GM23338 (cell line): ENCODE data around the gene PDCD1. TPM values are rescaled to one million over a fixed set of nuclear protein-coding genes. Genes with fewer than 3 reads are reported as not detected.

Source experiments
- ATAC-seq: fragments of 200-7000 bp; cut with Tn5 transposase; 3 replicates; pipeline ENCODE4 v1.9.1; 2020
- DNase-seq: peaks from one replicate; pipeline ENCODE4 v3.0.0-alpha.2; 2015; ENCODE audit warnings: low spot score
- H2AFZ ChIP-seq: fragments of 200-600 bp; sonication (generic); 2 replicates; pipeline ENCODE4 v1.8.0; 2016; ENCODE audit warnings: antibody characterized with exemption, mild to moderate bottlenecking, moderate library complexity
- H3F3A ChIP-seq: fragments of 200-600 bp; sonication (generic); replicated peaks from 2 replicates; pipeline ENCODE4 v1.8.0; 2017; ENCODE audit warnings: antibody characterized with exemption, mixed run types, low read depth
- H3K27ac ChIP-seq: fragments of 200-600 bp; sonication (generic); 2 replicates; pipeline ENCODE4 v1.6.1; 2016; ENCODE audit warnings: low read depth
- H3K27me3 ChIP-seq: fragments of 200-600 bp; sonication (generic); 2 replicates; pipeline ENCODE4 v1.8.0; 2016; ENCODE audit warnings: mild to moderate bottlenecking, mixed run types, moderate library complexity; ENCODE audit not compliant: insufficient read depth
- H3K36me3 ChIP-seq: fragments of 200-600 bp; sonication (generic); 2 replicates; pipeline ENCODE4 v1.8.0; 2016; ENCODE audit warnings: mild to moderate bottlenecking; ENCODE audit not compliant: insufficient read depth
- H3K4me1 ChIP-seq: fragments of 200-600 bp; sonication (generic); 2 replicates; pipeline ENCODE4 v1.8.0; 2016; ENCODE audit warnings: mild to moderate bottlenecking, moderate library complexity; ENCODE audit not compliant: insufficient read depth
- H3K4me2 ChIP-seq: fragments of 200-600 bp; sonication (generic); 2 replicates; pipeline ENCODE4 v1.7.1; 2017; ENCODE audit warnings: mixed run types
- H3K4me3 ChIP-seq: fragments of 200-600 bp; sonication (generic); 2 replicates; pipeline ENCODE4 v1.6.1; 2016; ENCODE audit warnings: mixed run types
- H3K79me2 ChIP-seq: fragments of 200-600 bp; sonication (generic); replicated peaks from 2 replicates; pipeline ENCODE4 v1.8.0; 2017; ENCODE audit warnings: mild to moderate bottlenecking; ENCODE audit not compliant: insufficient read depth
- H3K9me2 ChIP-seq: fragments of 200-600 bp; sonication (generic); 2 replicates; pipeline ENCODE4 v1.8.0; 2017; ENCODE audit not compliant: insufficient read depth
- H4K20me1 ChIP-seq: fragments of 200-600 bp; sonication (generic); replicated peaks from 2 replicates; pipeline ENCODE4 v1.8.0; 2017; ENCODE audit warnings: mild to moderate bottlenecking; ENCODE audit not compliant: insufficient read depth
- H3K27ac Mint-ChIP-seq: 2 replicates; pipeline ENCODE4 v1.8.0; 2020; ENCODE audit warnings: inconsistent platforms, mild to moderate bottlenecking, moderate library complexity, mixed read lengths
- H3K27me3 Mint-ChIP-seq: 3 replicates; pipeline ENCODE4 v1.8.0; 2022; ENCODE audit warnings: low read depth, mild to moderate bottlenecking, moderate library complexity, mixed read lengths, inconsistent platforms; ENCODE audit not compliant: insufficient read depth, poor library complexity
- H3K36me3 Mint-ChIP-seq: 3 replicates; pipeline ENCODE4 v1.8.0; 2021; ENCODE audit warnings: low read depth, mild to moderate bottlenecking, inconsistent platforms, moderate library complexity, mixed read lengths
- H3K4me1 Mint-ChIP-seq: 3 replicates; pipeline ENCODE4 v1.8.0; 2020; ENCODE audit warnings: mild to moderate bottlenecking, inconsistent platforms, mixed read lengths
- H3K4me3 Mint-ChIP-seq: 3 replicates; pipeline ENCODE4 v1.8.0; 2021; ENCODE audit warnings: moderate library complexity, mild to moderate bottlenecking, inconsistent platforms, mixed read lengths
- H3K9me3 Mint-ChIP-seq: 3 replicates; pipeline ENCODE4 v1.8.0; 2020; ENCODE audit warnings: moderate library complexity, mild to moderate bottlenecking, inconsistent platforms, mixed read lengths
- CREB1 ChIP-seq: fragments of 250-450 bp; sonication (Bioruptor Pico); IDR thresholded peaks from 2 replicates; pipeline ENCODE4 v1.5.0; 2020; ENCODE audit warnings: low read depth, mild to moderate bottlenecking, moderate library complexity
- EZH2 ChIP-seq: fragments of 200-600 bp; sonication (generic); IDR thresholded peaks from one replicate; pipeline ENCODE4 v1.8.0; 2017; ENCODE audit warnings: antibody characterized with exemption, mild to moderate bottlenecking, low read depth; ENCODE audit not compliant: unreplicated experiment
- EZH2phosphoT487 ChIP-seq: fragments of 200-600 bp; sonication (generic); IDR thresholded peaks from one replicate; pipeline ENCODE4 v1.8.1; 2018; ENCODE audit warnings: antibody characterized with exemption; ENCODE audit not compliant: unreplicated experiment
- JUNB ChIP-seq: IDR thresholded peaks from one replicate; pipeline ENCODE4 v1.6.1; 2016; ENCODE audit warnings: antibody characterized with exemption; ENCODE audit not compliant: unreplicated experiment
- NANOG ChIP-seq: IDR thresholded peaks from 2 replicates; pipeline ENCODE4 v1.6.1; 2016; ENCODE audit warnings: antibody characterized with exemption, borderline replicate concordance
- POLR2AphosphoS5 ChIP-seq: IDR thresholded peaks from 2 replicates; pipeline ENCODE4 v1.6.1; 2016; ENCODE audit warnings: antibody characterized with exemption, low read depth
- STAT1 ChIP-seq: IDR thresholded peaks from one replicate; pipeline ENCODE4 v1.6.1; 2016; ENCODE audit warnings: antibody characterized with exemption; ENCODE audit not compliant: unreplicated experiment
- ZNF114 ChIP-seq: fragments of 250-450 bp; sonication (Bioruptor Pico); IDR thresholded peaks from 2 replicates; pipeline ENCODE4 v1.5.0; 2020; ENCODE audit warnings: mild to moderate bottlenecking, moderate library complexity
- ZNF331 ChIP-seq: fragments of 250-450 bp; sonication (Bioruptor Pico); IDR thresholded peaks from 2 replicates; pipeline ENCODE4 v1.5.0; 2020; ENCODE audit warnings: low read depth, mild to moderate bottlenecking, moderate library complexity
- polyA plus RNA-seq: library from polyadenylated mRNA; unstranded; fragments of >200 nt; fragmentation: Nextera tagmentation; extraction: Ambion mirVana; gene quantifications from 2 replicates; pipeline ENCODE4 v1.2.1, GENCODE V29; 2016
- total RNA-seq: library from RNA; depleted of rRNA; stranded (reverse); fragments of >200 nt; shearing (Covaris generic); gene quantifications from 2 replicates; pipeline ENCODE4 v1.2.3, GENCODE V29; 2014
- TF ChIP-seq, protein P1 (sequence below): IDR thresholded peaks from 2 replicates; pipeline ENCODE4 v1.6.1; 2016; ENCODE audit warnings: antibody characterized with exemption
- TF ChIP-seq, protein P2 (sequence below): IDR thresholded peaks from one replicate; pipeline ENCODE4 v1.6.1; 2018; ENCODE audit warnings: antibody characterized with exemption; ENCODE audit not compliant: unreplicated experiment
- TF ChIP-seq, protein P3 (sequence below): fragments of 250-450 bp; sonication (Bioruptor Pico); IDR thresholded peaks from 2 replicates; pipeline ENCODE4 v1.5.0; 2020; ENCODE audit warnings: mild to moderate bottlenecking, moderate library complexity
- TF ChIP-seq, protein P4 (sequence below), 2 experiments: fragments of 200-600 bp in 1 of 2; sonication (generic) in 1 of 2; conservative IDR thresholded peaks; 2 replicates each; pipeline versions ENCODE4 v1.5.1 to v1.6.1; 2016 to 2017; ENCODE audit warnings: antibody characterized with exemption in 2 of 2, low read depth in 2 of 2, mild to moderate bottlenecking in 2 of 2, moderate library complexity in 1 of 2

Gene PDCD1
- total and polyA plus RNA-seq, 2 experiments from 2014 or later, result 0.34 to 0.38 TPM

DNA sequence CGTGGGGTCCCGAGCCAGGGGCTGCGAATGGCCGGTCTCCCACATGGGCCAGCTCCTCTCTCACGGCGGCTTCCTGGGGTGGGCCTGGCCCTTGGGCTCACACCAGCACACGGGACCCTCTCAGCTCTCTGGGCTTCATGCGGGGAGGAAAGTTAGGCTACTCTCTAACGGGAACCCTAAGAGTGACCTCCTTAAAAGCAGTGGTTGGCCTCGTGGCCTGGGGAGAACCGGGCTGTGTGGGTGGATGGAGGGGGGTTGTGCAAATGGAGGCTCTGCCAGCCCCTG is 36.7 kb upstream of the PDCD1 start:
- H3K4me3 ChIP-seq, result no peak overlapping the region
- TF ChIP-seq, protein P1, sequence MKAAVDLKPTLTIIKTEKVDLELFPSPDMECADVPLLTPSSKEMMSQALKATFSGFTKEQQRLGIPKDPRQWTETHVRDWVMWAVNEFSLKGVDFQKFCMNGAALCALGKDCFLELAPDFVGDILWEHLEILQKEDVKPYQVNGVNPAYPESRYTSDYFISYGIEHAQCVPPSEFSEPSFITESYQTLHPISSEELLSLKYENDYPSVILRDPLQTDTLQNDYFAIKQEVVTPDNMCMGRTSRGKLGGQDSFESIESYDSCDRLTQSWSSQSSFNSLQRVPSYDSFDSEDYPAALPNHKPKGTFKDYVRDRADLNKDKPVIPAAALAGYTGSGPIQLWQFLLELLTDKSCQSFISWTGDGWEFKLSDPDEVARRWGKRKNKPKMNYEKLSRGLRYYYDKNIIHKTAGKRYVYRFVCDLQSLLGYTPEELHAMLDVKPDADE, result no peak
- TF ChIP-seq, protein P2, sequence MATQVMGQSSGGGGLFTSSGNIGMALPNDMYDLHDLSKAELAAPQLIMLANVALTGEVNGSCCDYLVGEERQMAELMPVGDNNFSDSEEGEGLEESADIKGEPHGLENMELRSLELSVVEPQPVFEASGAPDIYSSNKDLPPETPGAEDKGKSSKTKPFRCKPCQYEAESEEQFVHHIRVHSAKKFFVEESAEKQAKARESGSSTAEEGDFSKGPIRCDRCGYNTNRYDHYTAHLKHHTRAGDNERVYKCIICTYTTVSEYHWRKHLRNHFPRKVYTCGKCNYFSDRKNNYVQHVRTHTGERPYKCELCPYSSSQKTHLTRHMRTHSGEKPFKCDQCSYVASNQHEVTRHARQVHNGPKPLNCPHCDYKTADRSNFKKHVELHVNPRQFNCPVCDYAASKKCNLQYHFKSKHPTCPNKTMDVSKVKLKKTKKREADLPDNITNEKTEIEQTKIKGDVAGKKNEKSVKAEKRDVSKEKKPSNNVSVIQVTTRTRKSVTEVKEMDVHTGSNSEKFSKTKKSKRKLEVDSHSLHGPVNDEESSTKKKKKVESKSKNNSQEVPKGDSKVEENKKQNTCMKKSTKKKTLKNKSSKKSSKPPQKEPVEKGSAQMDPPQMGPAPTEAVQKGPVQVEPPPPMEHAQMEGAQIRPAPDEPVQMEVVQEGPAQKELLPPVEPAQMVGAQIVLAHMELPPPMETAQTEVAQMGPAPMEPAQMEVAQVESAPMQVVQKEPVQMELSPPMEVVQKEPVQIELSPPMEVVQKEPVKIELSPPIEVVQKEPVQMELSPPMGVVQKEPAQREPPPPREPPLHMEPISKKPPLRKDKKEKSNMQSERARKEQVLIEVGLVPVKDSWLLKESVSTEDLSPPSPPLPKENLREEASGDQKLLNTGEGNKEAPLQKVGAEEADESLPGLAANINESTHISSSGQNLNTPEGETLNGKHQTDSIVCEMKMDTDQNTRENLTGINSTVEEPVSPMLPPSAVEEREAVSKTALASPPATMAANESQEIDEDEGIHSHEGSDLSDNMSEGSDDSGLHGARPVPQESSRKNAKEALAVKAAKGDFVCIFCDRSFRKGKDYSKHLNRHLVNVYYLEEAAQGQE, result no peak
- no peak for TF ChIP-seq ZNF114 (CRISPR knock-in tag)
- TF ChIP-seq ZNF331 (CRISPR knock-in tag), result no peak
- TF ChIP-seq STAT1, result no peak
- TF ChIP-seq, protein P3, sequence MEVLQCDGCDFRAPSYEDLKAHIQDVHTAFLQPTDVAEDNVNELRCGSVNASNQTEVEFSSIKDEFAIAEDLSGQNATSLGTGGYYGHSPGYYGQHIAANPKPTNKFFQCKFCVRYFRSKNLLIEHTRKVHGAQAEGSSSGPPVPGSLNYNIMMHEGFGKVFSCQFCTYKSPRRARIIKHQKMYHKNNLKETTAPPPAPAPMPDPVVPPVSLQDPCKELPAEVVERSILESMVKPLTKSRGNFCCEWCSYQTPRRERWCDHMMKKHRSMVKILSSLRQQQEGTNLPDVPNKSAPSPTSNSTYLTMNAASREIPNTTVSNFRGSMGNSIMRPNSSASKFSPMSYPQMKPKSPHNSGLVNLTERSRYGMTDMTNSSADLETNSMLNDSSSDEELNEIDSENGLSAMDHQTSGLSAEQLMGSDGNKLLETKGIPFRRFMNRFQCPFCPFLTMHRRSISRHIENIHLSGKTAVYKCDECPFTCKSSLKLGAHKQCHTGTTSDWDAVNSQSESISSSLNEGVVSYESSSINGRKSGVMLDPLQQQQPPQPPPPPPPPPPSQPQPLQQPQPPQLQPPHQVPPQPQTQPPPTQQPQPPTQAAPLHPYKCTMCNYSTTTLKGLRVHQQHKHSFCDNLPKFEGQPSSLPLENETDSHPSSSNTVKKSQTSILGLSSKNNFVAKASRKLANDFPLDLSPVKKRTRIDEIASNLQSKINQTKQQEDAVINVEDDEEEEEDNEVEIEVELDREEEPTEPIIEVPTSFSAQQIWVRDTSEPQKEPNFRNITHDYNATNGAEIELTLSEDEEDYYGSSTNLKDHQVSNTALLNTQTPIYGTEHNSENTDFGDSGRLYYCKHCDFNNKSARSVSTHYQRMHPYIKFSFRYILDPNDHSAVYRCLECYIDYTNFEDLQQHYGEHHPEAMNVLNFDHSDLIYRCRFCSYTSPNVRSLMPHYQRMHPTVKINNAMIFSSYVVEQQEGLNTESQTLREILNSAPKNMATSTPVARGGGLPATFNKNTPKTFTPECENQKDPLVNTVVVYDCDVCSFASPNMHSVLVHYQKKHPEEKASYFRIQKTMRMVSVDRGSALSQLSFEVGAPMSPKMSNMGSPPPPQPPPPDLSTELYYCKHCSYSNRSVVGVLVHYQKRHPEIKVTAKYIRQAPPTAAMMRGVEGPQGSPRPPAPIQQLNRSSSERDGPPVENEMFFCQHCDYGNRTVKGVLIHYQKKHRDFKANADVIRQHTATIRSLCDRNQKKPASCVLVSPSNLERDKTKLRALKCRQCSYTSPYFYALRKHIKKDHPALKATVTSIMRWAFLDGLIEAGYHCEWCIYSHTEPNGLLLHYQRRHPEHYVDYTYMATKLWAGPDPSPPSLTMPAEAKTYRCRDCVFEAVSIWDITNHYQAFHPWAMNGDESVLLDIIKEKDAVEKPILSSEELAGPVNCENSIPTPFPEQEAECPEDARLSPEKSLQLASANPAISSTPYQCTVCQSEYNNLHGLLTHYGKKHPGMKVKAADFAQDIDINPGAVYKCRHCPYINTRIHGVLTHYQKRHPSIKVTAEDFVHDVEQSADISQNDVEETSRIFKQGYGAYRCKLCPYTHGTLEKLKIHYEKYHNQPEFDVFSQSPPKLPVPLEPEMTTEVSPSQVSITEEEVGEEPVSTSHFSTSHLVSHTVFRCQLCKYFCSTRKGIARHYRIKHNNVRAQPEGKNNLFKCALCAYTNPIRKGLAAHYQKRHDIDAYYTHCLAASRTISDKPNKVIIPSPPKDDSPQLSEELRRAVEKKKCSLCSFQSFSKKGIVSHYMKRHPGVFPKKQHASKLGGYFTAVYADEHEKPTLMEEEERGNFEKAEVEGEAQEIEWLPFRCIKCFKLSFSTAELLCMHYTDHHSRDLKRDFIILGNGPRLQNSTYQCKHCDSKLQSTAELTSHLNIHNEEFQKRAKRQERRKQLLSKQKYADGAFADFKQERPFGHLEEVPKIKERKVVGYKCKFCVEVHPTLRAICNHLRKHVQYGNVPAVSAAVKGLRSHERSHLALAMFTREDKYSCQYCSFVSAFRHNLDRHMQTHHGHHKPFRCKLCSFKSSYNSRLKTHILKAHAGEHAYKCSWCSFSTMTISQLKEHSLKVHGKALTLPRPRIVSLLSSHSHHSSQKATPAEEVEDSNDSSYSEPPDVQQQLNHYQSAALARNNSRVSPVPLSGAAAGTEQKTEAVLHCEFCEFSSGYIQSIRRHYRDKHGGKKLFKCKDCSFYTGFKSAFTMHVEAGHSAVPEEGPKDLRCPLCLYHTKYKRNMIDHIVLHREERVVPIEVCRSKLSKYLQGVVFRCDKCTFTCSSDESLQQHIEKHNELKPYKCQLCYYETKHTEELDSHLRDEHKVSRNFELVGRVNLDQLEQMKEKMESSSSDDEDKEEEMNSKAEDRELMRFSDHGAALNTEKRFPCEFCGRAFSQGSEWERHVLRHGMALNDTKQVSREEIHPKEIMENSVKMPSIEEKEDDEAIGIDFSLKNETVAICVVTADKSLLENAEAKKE (CRISPR knock-in tag), result no peak
- no peak for TF ChIP-seq NANOG
- no peak for TF ChIP-seq POLR2AphosphoS5
- TF ChIP-seq CREB1 (CRISPR knock-in tag), result no peak
- no peak for TF ChIP-seq EZH2
- TF ChIP-seq EZH2phosphoT487, result no peak
- no peak for TF ChIP-seq JUNB
- TF ChIP-seq, protein P4, sequence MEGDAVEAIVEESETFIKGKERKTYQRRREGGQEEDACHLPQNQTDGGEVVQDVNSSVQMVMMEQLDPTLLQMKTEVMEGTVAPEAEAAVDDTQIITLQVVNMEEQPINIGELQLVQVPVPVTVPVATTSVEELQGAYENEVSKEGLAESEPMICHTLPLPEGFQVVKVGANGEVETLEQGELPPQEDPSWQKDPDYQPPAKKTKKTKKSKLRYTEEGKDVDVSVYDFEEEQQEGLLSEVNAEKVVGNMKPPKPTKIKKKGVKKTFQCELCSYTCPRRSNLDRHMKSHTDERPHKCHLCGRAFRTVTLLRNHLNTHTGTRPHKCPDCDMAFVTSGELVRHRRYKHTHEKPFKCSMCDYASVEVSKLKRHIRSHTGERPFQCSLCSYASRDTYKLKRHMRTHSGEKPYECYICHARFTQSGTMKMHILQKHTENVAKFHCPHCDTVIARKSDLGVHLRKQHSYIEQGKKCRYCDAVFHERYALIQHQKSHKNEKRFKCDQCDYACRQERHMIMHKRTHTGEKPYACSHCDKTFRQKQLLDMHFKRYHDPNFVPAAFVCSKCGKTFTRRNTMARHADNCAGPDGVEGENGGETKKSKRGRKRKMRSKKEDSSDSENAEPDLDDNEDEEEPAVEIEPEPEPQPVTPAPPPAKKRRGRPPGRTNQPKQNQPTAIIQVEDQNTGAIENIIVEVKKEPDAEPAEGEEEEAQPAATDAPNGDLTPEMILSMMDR (conservative IDR thresholded peaks at IDR 0.05; ENCODE audit: low read depth in 2 of 2), result no peak
- H2AFZ ChIP-seq, result no peak overlapping the region
- no peaks in the 10 kb centered on the region for H3K9me2 ChIP-seq
- H3K27me3 ChIP-seq, result no peaks in the 10 kb centered on the region
- Mint-ChIP-seq H3K9me3 (peaks cover 12% of the 10 kb centered on the region; the same call in 2 of the 3 replicates), H3K4me1 (peaks cover 16% of the 10 kb centered on the region), H3K4me3 (no peak overlapping the region), H3K36me3 (no peaks in the 10 kb centered on the region; the same call in 2 of the 3 replicates), H3K27ac (no peak overlapping the region), H3K27me3 (peaks cover 26% of the 10 kb centered on the region)
- no peaks in the 10 kb centered on the region for H3K36me3 ChIP-seq
- ATAC-seq (no peak; the same call in 2 of the 3 replicates), DNase-seq (no peak)
- H3F3A ChIP-seq, result no peaks in the 10 kb centered on the region
- no peaks in the 10 kb centered on the region for H3K79me2 ChIP-seq
- H3K27ac ChIP-seq, result no peak overlapping the region
- peaks cover 1% of the 10 kb centered on the region; the same call in 1 of the 2 replicates for H3K4me1 ChIP-seq
- H3K4me2 ChIP-seq, result no peak overlapping the region
- no peaks in the 10 kb centered on the region; the same call in 1 of the 2 replicates for H4K20me1 ChIP-seq
